Thyroid gland (tissue), 4 donors: ENCODE data around the gene LRRC73.

Experiments used
- POLR2A ChIP-seq, 2 donors: fragments of 450-650 bp; IDR thresholded peaks; one replicate each; pipeline ENCODE4 v1.6.1; 2017; ENCODE audit warnings: antibody characterized with exemption in 2 of 2, mild to moderate bottlenecking in 2 of 2, moderate library complexity in 1 of 2
- TF ChIP-seq, protein P1 (sequence below), 6 experiments: fragments of 200-600 bp in 3 of 6; fragments of 450-650 bp in 3 of 6; sonication (generic) in 3 of 6; IDR thresholded peaks; one replicate each; pipeline ENCODE4 v1.5.1; 2016 to 2019; ENCODE audit warnings: antibody characterized with exemption in 6 of 6, mild to moderate bottlenecking in 2 of 6, inconsistent platforms in 1 of 6, moderate library complexity in 1 of 6

DNA sequence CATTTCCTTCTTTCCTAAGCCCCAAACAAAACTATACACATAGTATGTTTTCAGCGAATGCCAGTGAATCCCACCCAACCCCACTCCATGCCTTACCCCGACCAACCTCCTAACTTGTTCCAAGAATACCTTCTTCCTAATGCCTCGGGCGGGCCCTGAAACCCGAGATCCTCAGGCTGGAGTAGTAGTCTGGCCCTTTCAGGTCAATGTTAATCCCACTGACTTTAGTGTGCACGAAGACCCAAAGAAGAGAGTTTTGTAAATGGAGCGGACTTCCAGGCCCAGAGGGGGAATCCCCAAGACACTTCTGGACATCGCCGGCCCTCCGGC lies 6.2 kb upstream of the LRRC73 start:
- TF ChIP-seq, protein P1, sequence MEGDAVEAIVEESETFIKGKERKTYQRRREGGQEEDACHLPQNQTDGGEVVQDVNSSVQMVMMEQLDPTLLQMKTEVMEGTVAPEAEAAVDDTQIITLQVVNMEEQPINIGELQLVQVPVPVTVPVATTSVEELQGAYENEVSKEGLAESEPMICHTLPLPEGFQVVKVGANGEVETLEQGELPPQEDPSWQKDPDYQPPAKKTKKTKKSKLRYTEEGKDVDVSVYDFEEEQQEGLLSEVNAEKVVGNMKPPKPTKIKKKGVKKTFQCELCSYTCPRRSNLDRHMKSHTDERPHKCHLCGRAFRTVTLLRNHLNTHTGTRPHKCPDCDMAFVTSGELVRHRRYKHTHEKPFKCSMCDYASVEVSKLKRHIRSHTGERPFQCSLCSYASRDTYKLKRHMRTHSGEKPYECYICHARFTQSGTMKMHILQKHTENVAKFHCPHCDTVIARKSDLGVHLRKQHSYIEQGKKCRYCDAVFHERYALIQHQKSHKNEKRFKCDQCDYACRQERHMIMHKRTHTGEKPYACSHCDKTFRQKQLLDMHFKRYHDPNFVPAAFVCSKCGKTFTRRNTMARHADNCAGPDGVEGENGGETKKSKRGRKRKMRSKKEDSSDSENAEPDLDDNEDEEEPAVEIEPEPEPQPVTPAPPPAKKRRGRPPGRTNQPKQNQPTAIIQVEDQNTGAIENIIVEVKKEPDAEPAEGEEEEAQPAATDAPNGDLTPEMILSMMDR (IDR thresholded peaks at IDR 0.05): no peak
- no peak for TF ChIP-seq POLR2A (IDR thresholded peaks at IDR 0.05)
